H9 (cell line): ENCODE measurements around the gene MEGF10. TPM values are rescaled to one million over a fixed set of nuclear protein-coding genes. Genes with fewer than 3 reads are reported as not detected.

Source experiments
- DNase-seq: peaks from one replicate; pipeline ENCODE4 v3.0.0-alpha.2; 2017
- H2AFZ ChIP-seq: one replicate; pipeline ENCODE4 v1.6.1; 2013; ENCODE audit warnings: mild to moderate bottlenecking, low read length, control low read depth, moderate library complexity
- H2AK5ac ChIP-seq: 2 replicates; pipeline ENCODE4 v1.6.1; 2013; ENCODE audit warnings: low read length, control low read depth, mixed read lengths; ENCODE audit not compliant: insufficient read length
- H2BK120ac ChIP-seq: one replicate; pipeline ENCODE4 v1.6.1; 2013; ENCODE audit warnings: low read depth, mild to moderate bottlenecking, low read length, control low read depth, inconsistent platforms; ENCODE audit not compliant: poor library complexity, severe bottlenecking
- H2BK12ac ChIP-seq: 2 replicates; pipeline ENCODE4 v1.6.1; 2013; ENCODE audit warnings: low read length, control low read depth, mixed read lengths, low read depth; ENCODE audit not compliant: insufficient read length
- H2BK15ac ChIP-seq: 2 replicates; pipeline ENCODE4 v1.6.1; 2013; ENCODE audit warnings: low read depth, low read length, control low read depth
- H2BK20ac ChIP-seq: one replicate; pipeline ENCODE4 v1.6.1; 2013; ENCODE audit warnings: low read depth, mild to moderate bottlenecking, low read length, control low read depth, inconsistent platforms; ENCODE audit not compliant: poor library complexity, severe bottlenecking
- H2BK5ac ChIP-seq: 2 replicates; pipeline ENCODE4 v1.6.1; 2013; ENCODE audit warnings: low read length, control low read depth, mixed read lengths; ENCODE audit not compliant: insufficient read length
- H3K14ac ChIP-seq: 2 replicates; pipeline ENCODE4 v1.6.1; 2013; ENCODE audit warnings: low read length, control low read depth; ENCODE audit not compliant: insufficient read depth
- H3K18ac ChIP-seq: 2 replicates; pipeline ENCODE4 v1.6.1; 2013; ENCODE audit warnings: low read depth, mild to moderate bottlenecking, mixed read lengths, low read length, control low read depth; ENCODE audit not compliant: insufficient read length
- H3K23ac ChIP-seq: 2 replicates; pipeline ENCODE4 v1.6.1; 2013; ENCODE audit warnings: low read length, control low read depth, mixed read lengths, low read depth; ENCODE audit not compliant: insufficient read length
- H3K23me2 ChIP-seq: 2 replicates; pipeline ENCODE4 v1.6.1; 2013; ENCODE audit warnings: low read depth, mild to moderate bottlenecking, mixed read lengths, low read length, control low read depth; ENCODE audit not compliant: insufficient read length, poor library complexity, severe bottlenecking
- H3K27ac ChIP-seq: 2 replicates; pipeline ENCODE4 v1.5.1; 2013; ENCODE audit warnings: low read length, control low read depth, mixed read lengths, low read depth; ENCODE audit not compliant: insufficient read length
- H3K27me3 ChIP-seq: 2 replicates; pipeline ENCODE4 v1.6.1; 2013; ENCODE audit warnings: low read length, control low read depth, inconsistent platforms; ENCODE audit not compliant: insufficient read depth
- H3K4ac ChIP-seq: 2 replicates; pipeline ENCODE4 v1.6.1; 2013; ENCODE audit warnings: low read depth, mild to moderate bottlenecking, control low read depth, inconsistent platforms, low read length, moderate library complexity
- H3K4me1 ChIP-seq: 2 replicates; pipeline ENCODE4 v1.6.1; 2013; ENCODE audit warnings: low read length, control low read depth, inconsistent platforms; ENCODE audit not compliant: insufficient read depth
- H3K4me2 ChIP-seq: 2 replicates; pipeline ENCODE4 v1.6.1; 2013; ENCODE audit warnings: low read length, control low read depth, mixed read lengths; ENCODE audit not compliant: insufficient read length, insufficient read depth
- H3K56ac ChIP-seq: 2 replicates; pipeline ENCODE4 v1.6.1; 2013; ENCODE audit warnings: low read depth, mild to moderate bottlenecking, mixed read lengths, low read length, control low read depth; ENCODE audit not compliant: insufficient read length
- H3K79me1 ChIP-seq: 2 replicates; pipeline ENCODE4 v1.6.1; 2013; ENCODE audit warnings: low read depth, mild to moderate bottlenecking, moderate library complexity, low read length, control low read depth, inconsistent platforms; ENCODE audit not compliant: insufficient read depth, poor library complexity, severe bottlenecking
- H3K79me2 ChIP-seq: 2 replicates; pipeline ENCODE4 v1.6.1; 2013; ENCODE audit warnings: low read length, control low read depth, inconsistent platforms; ENCODE audit not compliant: insufficient read depth
- H3K9ac ChIP-seq: 2 replicates; pipeline ENCODE4 v1.6.1; 2013; ENCODE audit warnings: low read length, control low read depth, mixed read lengths; ENCODE audit not compliant: insufficient read length; ENCODE audit errors: extremely low read depth
- H3K9me3 ChIP-seq: one replicate; pipeline ENCODE4 v1.6.1; 2013; ENCODE audit warnings: low read depth, low read length, inconsistent platforms; ENCODE audit not compliant: control insufficient read depth
- H3T11ph ChIP-seq: one replicate; pipeline ENCODE4 v1.6.1; 2013; ENCODE audit warnings: mild to moderate bottlenecking, low read length, control low read depth, inconsistent platforms
- H4K20me1 ChIP-seq: one replicate; pipeline ENCODE4 v1.6.1; 2013; ENCODE audit not compliant: control insufficient read depth, insufficient read length, insufficient read depth
- H4K5ac ChIP-seq: 2 replicates; pipeline ENCODE4 v1.6.1; 2013; ENCODE audit warnings: low read depth, mild to moderate bottlenecking, mixed read lengths, low read length, control low read depth; ENCODE audit not compliant: insufficient read length
- H4K8ac ChIP-seq: replicated peaks from 2 replicates; pipeline ENCODE4 v1.6.1; 2013; ENCODE audit warnings: low read length, control low read depth, mixed read lengths, low read depth; ENCODE audit not compliant: insufficient read length
- H4K91ac ChIP-seq: 2 replicates; pipeline ENCODE4 v1.6.1; 2013; ENCODE audit warnings: low read depth, mild to moderate bottlenecking, moderate library complexity, mixed read lengths, low read length, control low read depth; ENCODE audit not compliant: insufficient read length
- H3K27ac Mint-ChIP-seq, 3 experiments: 2 replicates in 2 of 3; 3 replicates in 1 of 3; pipeline ENCODE4 v1.8.0; 2020 to 2021; ENCODE audit warnings: mixed read lengths in 3 of 3, mild to moderate bottlenecking in 1 of 3, moderate library complexity in 1 of 3
- H3K27me3 Mint-ChIP-seq: 2 replicates; pipeline ENCODE4 v1.8.0; 2021; ENCODE audit warnings: low read depth, mild to moderate bottlenecking, moderate library complexity, mixed read lengths
- H3K36me3 Mint-ChIP-seq, 3 experiments: 2 replicates in 2 of 3; 3 replicates in 1 of 3; pipeline ENCODE4 v1.8.0; 2020 to 2021; ENCODE audit warnings: low read depth in 3 of 3, mixed read lengths in 3 of 3; ENCODE audit not compliant: insufficient read depth in 1 of 3
- H3K4me1 Mint-ChIP-seq, 2 experiments: 2 replicates each; pipeline ENCODE4 v1.8.0; 2020; ENCODE audit warnings: mixed read lengths in 2 of 2
- H3K4me3 Mint-ChIP-seq, 2 experiments: 2 replicates in 1 of 2; 3 replicates in 1 of 2; pipeline ENCODE4 v1.8.0; 2020 to 2021; ENCODE audit warnings: mild to moderate bottlenecking in 2 of 2, mixed read lengths in 2 of 2, moderate library complexity in 1 of 2
- H3K9me3 Mint-ChIP-seq, 2 experiments: 2 replicates in 1 of 2; 3 replicates in 1 of 2; pipeline ENCODE4 v1.8.0; 2020; ENCODE audit warnings: mild to moderate bottlenecking in 2 of 2, mixed read lengths in 2 of 2, moderate library complexity in 1 of 2
- CTCF ChIP-seq: fragments of 200-600 bp; sonication (generic); conservative IDR thresholded peaks from 3 replicates; pipeline ENCODE4 v1.8.0; 2021; ENCODE audit warnings: antibody characterized with exemption, mild to moderate bottlenecking
- WGBS: extraction: QIAGEN DNeasy Blood & Tissue Kit; methylation state at CpG from one replicate; pipeline ENCODE4 v1.1.7; 2013; ENCODE audit warnings: missing lambda C conversion rate, low lambda C conversion rate, mixed read lengths; ENCODE audit not compliant: insufficient read length; ENCODE audit errors: extremely low coverage; 5-methylcytosine and 5-hydroxymethylcytosine counted together
- total RNA-seq: library from RNA; stranded (reverse); gene quantifications from 2 replicates; pipeline ENCODE4 v1.2.1, GENCODE V29; 2021

The MEGF10 gene
- total RNA-seq, 1 experiment from 2014 or later: 36.5 TPM

DNA sequence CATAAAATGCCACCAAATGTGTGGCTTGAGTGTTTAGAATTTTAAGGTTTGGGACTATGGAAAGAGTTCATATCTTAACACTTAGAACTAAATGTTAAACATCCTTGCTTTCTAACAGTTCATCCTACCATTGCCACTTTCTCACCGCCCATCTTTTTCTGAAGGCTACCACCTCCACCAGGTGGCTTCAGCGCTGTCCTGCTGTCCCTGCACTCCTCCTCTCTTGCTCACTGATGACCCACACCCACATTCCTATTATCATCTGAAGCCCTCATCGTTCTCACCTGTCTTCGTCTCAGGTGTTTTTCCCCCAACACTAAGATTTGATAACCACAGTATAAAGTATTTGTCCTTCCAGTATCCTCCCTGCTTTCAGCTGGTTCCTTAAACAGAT, 7.4 kb downstream of the MEGF10 start:
- H3K27ac Mint-ChIP-seq: peak overlapping the region in 2 of 3 experiments; percentile 3 to 51; a peak in 3 of 7 replicates
- Histone ChIP-seq H2BK15ac (no peak overlapping the region), H4K91ac (no peak overlapping the region), H3K9ac (no peak overlapping the region), H2BK120ac (no peak overlapping the region), H2BK20ac (no peak overlapping the region), H3K4me1 (peaks cover 9% of the 10 kb centered on the region; the same call in 1 of the 2 replicates), H3K79me1 (no peaks in the 10 kb centered on the region), H2BK12ac (no peak overlapping the region), H3K9me3 (no peaks in the 10 kb centered on the region), H2AK5ac (no peak overlapping the region), H3T11ph (no peak overlapping the region), H4K5ac (no peak overlapping the region), H2BK5ac (no peak overlapping the region), H3K23me2 (no peaks in the 10 kb centered on the region), H4K8ac (no peak overlapping the region), H2AFZ (no peak overlapping the region), H3K4ac (no peak overlapping the region), H4K20me1 (no peaks in the 10 kb centered on the region), H3K56ac (no peak overlapping the region), H3K14ac (no peak overlapping the region), H3K23ac (no peak overlapping the region), H3K27me3 (no peaks in the 10 kb centered on the region), H3K4me2 (no peak overlapping the region), H3K27ac (no peak overlapping the region), H3K79me2 (peaks cover 8% of the 10 kb centered on the region; the same call in 1 of the 2 replicates), H3K18ac (no peak overlapping the region)
- no peaks in the 10 kb centered on the region for H3K9me3 Mint-ChIP-seq
- no peak overlapping the region for H3K4me3 Mint-ChIP-seq
- H3K4me1 Mint-ChIP-seq: peaks cover 68% of the 10 kb centered on the region in 2 experiments
- peaks cover 0 to 11% (median 7%) of the 10 kb centered on the region in 3 experiments; a peak in 2 of 7 replicates for H3K36me3 Mint-ChIP-seq
- no CpG with 5 or more reads among the region's 4 CpGs for WGBS
- peak; percentile 34; the same call in 1 of the 3 replicates for TF ChIP-seq CTCF
- no peak for DNase-seq
- H3K27me3 Mint-ChIP-seq: no peaks in the 10 kb centered on the region
